ENCODE measurements around the gene AGTRAP.

GRCh38 chr1:11749996-11750395, 14.1 kb downstream of the AGTRAP start:
- no peak for TF ChIP-seq REPIN1 (tag by site-specific recombination; IDR thresholded peaks at IDR 0.05; ENCODE audit: low read depth)
- TF ChIP-seq ZNF518A (tag by site-specific recombination; conservative IDR thresholded peaks at IDR 0.05; ENCODE audit: low read depth), result no peak
- TF ChIP-seq MZF1 (tag by site-specific recombination; IDR thresholded peaks at IDR 0.05; ENCODE audit: borderline replicate concordance), result no peak
- TF ChIP-seq ZEB2 (tag by site-specific recombination; IDR thresholded peaks at IDR 0.05), result no peak
- TF ChIP-seq ZBTB49 (tag by site-specific recombination; IDR thresholded peaks at IDR 0.05; ENCODE audit: low read depth), result no peak
- no peak for TF ChIP-seq REST (tag by site-specific recombination; IDR thresholded peaks at IDR 0.05)
- no peak for TF ChIP-seq ZNF280C (tag by site-specific recombination; IDR thresholded peaks at IDR 0.05)
- no peak for TF ChIP-seq SP2 (tag by site-specific recombination; IDR thresholded peaks at IDR 0.05)
- TF ChIP-seq ZNF19 (tag by site-specific recombination; IDR thresholded peaks at IDR 0.05; ENCODE audit: low read depth), result no peak
